H9 (cell line): Measurements from ENCODE around the gene MKX. TPM values are rescaled to one million over a fixed set of nuclear protein-coding genes. Genes with fewer than 3 reads are reported as not detected.
A peak's percentile ranks its signal among the peaks of the same experiment; 100 is the strongest.

Source experiments
- DNase-seq: peaks from one replicate; pipeline ENCODE4 v3.0.0-alpha.2; 2017
- H2AFZ ChIP-seq: one replicate; pipeline ENCODE4 v1.6.1; 2013; ENCODE audit warnings: mild to moderate bottlenecking, low read length, control low read depth, moderate library complexity
- H2AK5ac ChIP-seq: 2 replicates; pipeline ENCODE4 v1.6.1; 2013; ENCODE audit warnings: low read length, control low read depth, mixed read lengths; ENCODE audit not compliant: insufficient read length
- H2BK120ac ChIP-seq: one replicate; pipeline ENCODE4 v1.6.1; 2013; ENCODE audit warnings: low read depth, mild to moderate bottlenecking, low read length, control low read depth, inconsistent platforms; ENCODE audit not compliant: poor library complexity, severe bottlenecking
- H2BK12ac ChIP-seq: 2 replicates; pipeline ENCODE4 v1.6.1; 2013; ENCODE audit warnings: low read length, control low read depth, mixed read lengths, low read depth; ENCODE audit not compliant: insufficient read length
- H2BK15ac ChIP-seq: 2 replicates; pipeline ENCODE4 v1.6.1; 2013; ENCODE audit warnings: low read depth, low read length, control low read depth
- H2BK20ac ChIP-seq: one replicate; pipeline ENCODE4 v1.6.1; 2013; ENCODE audit warnings: low read depth, mild to moderate bottlenecking, low read length, control low read depth, inconsistent platforms; ENCODE audit not compliant: poor library complexity, severe bottlenecking
- H2BK5ac ChIP-seq: 2 replicates; pipeline ENCODE4 v1.6.1; 2013; ENCODE audit warnings: low read length, control low read depth, mixed read lengths; ENCODE audit not compliant: insufficient read length
- H3K14ac ChIP-seq: 2 replicates; pipeline ENCODE4 v1.6.1; 2013; ENCODE audit warnings: low read length, control low read depth; ENCODE audit not compliant: insufficient read depth
- H3K18ac ChIP-seq: 2 replicates; pipeline ENCODE4 v1.6.1; 2013; ENCODE audit warnings: low read depth, mild to moderate bottlenecking, mixed read lengths, low read length, control low read depth; ENCODE audit not compliant: insufficient read length
- H3K23ac ChIP-seq: 2 replicates; pipeline ENCODE4 v1.6.1; 2013; ENCODE audit warnings: low read length, control low read depth, mixed read lengths, low read depth; ENCODE audit not compliant: insufficient read length
- H3K23me2 ChIP-seq: 2 replicates; pipeline ENCODE4 v1.6.1; 2013; ENCODE audit warnings: low read depth, mild to moderate bottlenecking, mixed read lengths, low read length, control low read depth; ENCODE audit not compliant: insufficient read length, poor library complexity, severe bottlenecking
- H3K27ac ChIP-seq: 2 replicates; pipeline ENCODE4 v1.5.1; 2013; ENCODE audit warnings: low read length, control low read depth, mixed read lengths, low read depth; ENCODE audit not compliant: insufficient read length
- H3K27me3 ChIP-seq: 2 replicates; pipeline ENCODE4 v1.6.1; 2013; ENCODE audit warnings: low read length, control low read depth, inconsistent platforms; ENCODE audit not compliant: insufficient read depth
- H3K4ac ChIP-seq: 2 replicates; pipeline ENCODE4 v1.6.1; 2013; ENCODE audit warnings: low read depth, mild to moderate bottlenecking, control low read depth, inconsistent platforms, low read length, moderate library complexity
- H3K4me1 ChIP-seq: 2 replicates; pipeline ENCODE4 v1.6.1; 2013; ENCODE audit warnings: low read length, control low read depth, inconsistent platforms; ENCODE audit not compliant: insufficient read depth
- H3K4me2 ChIP-seq: 2 replicates; pipeline ENCODE4 v1.6.1; 2013; ENCODE audit warnings: low read length, control low read depth, mixed read lengths; ENCODE audit not compliant: insufficient read length, insufficient read depth
- H3K56ac ChIP-seq: 2 replicates; pipeline ENCODE4 v1.6.1; 2013; ENCODE audit warnings: low read depth, mild to moderate bottlenecking, mixed read lengths, low read length, control low read depth; ENCODE audit not compliant: insufficient read length
- H3K79me1 ChIP-seq: 2 replicates; pipeline ENCODE4 v1.6.1; 2013; ENCODE audit warnings: low read depth, mild to moderate bottlenecking, moderate library complexity, low read length, control low read depth, inconsistent platforms; ENCODE audit not compliant: insufficient read depth, poor library complexity, severe bottlenecking
- H3K79me2 ChIP-seq: 2 replicates; pipeline ENCODE4 v1.6.1; 2013; ENCODE audit warnings: low read length, control low read depth, inconsistent platforms; ENCODE audit not compliant: insufficient read depth
- H3K9ac ChIP-seq: 2 replicates; pipeline ENCODE4 v1.6.1; 2013; ENCODE audit warnings: low read length, control low read depth, mixed read lengths; ENCODE audit not compliant: insufficient read length; ENCODE audit errors: extremely low read depth
- H3K9me3 ChIP-seq: one replicate; pipeline ENCODE4 v1.6.1; 2013; ENCODE audit warnings: low read depth, low read length, inconsistent platforms; ENCODE audit not compliant: control insufficient read depth
- H3T11ph ChIP-seq: one replicate; pipeline ENCODE4 v1.6.1; 2013; ENCODE audit warnings: mild to moderate bottlenecking, low read length, control low read depth, inconsistent platforms
- H4K20me1 ChIP-seq: one replicate; pipeline ENCODE4 v1.6.1; 2013; ENCODE audit not compliant: control insufficient read depth, insufficient read length, insufficient read depth
- H4K5ac ChIP-seq: 2 replicates; pipeline ENCODE4 v1.6.1; 2013; ENCODE audit warnings: low read depth, mild to moderate bottlenecking, mixed read lengths, low read length, control low read depth; ENCODE audit not compliant: insufficient read length
- H4K8ac ChIP-seq: replicated peaks from 2 replicates; pipeline ENCODE4 v1.6.1; 2013; ENCODE audit warnings: low read length, control low read depth, mixed read lengths, low read depth; ENCODE audit not compliant: insufficient read length
- H4K91ac ChIP-seq: 2 replicates; pipeline ENCODE4 v1.6.1; 2013; ENCODE audit warnings: low read depth, mild to moderate bottlenecking, moderate library complexity, mixed read lengths, low read length, control low read depth; ENCODE audit not compliant: insufficient read length
- H3K27ac Mint-ChIP-seq, 3 experiments: 2 replicates in 2 of 3; 3 replicates in 1 of 3; pipeline ENCODE4 v1.8.0; 2020 to 2021; ENCODE audit warnings: mixed read lengths in 3 of 3, mild to moderate bottlenecking in 1 of 3, moderate library complexity in 1 of 3
- H3K27me3 Mint-ChIP-seq: 2 replicates; pipeline ENCODE4 v1.8.0; 2021; ENCODE audit warnings: low read depth, mild to moderate bottlenecking, moderate library complexity, mixed read lengths
- H3K36me3 Mint-ChIP-seq, 3 experiments: 2 replicates in 2 of 3; 3 replicates in 1 of 3; pipeline ENCODE4 v1.8.0; 2020 to 2021; ENCODE audit warnings: low read depth in 3 of 3, mixed read lengths in 3 of 3; ENCODE audit not compliant: insufficient read depth in 1 of 3
- H3K4me1 Mint-ChIP-seq, 2 experiments: 2 replicates each; pipeline ENCODE4 v1.8.0; 2020; ENCODE audit warnings: mixed read lengths in 2 of 2
- H3K4me3 Mint-ChIP-seq, 2 experiments: 2 replicates in 1 of 2; 3 replicates in 1 of 2; pipeline ENCODE4 v1.8.0; 2020 to 2021; ENCODE audit warnings: mild to moderate bottlenecking in 2 of 2, mixed read lengths in 2 of 2, moderate library complexity in 1 of 2
- H3K9me3 Mint-ChIP-seq, 2 experiments: 2 replicates in 1 of 2; 3 replicates in 1 of 2; pipeline ENCODE4 v1.8.0; 2020; ENCODE audit warnings: mild to moderate bottlenecking in 2 of 2, mixed read lengths in 2 of 2, moderate library complexity in 1 of 2
- CTCF ChIP-seq: fragments of 200-600 bp; sonication (generic); conservative IDR thresholded peaks from 3 replicates; pipeline ENCODE4 v1.8.0; 2021; ENCODE audit warnings: antibody characterized with exemption, mild to moderate bottlenecking
- WGBS: extraction: QIAGEN DNeasy Blood & Tissue Kit; methylation state at CpG from one replicate; pipeline ENCODE4 v1.1.7; 2013; ENCODE audit warnings: missing lambda C conversion rate, low lambda C conversion rate, mixed read lengths; ENCODE audit not compliant: insufficient read length; ENCODE audit errors: extremely low coverage; 5-methylcytosine and 5-hydroxymethylcytosine counted together
- long read RNA-seq: library from polyadenylated mRNA; unstranded; transcript quantifications from one replicate; pipeline ENCODE4 v2.0.0, GENCODE V29; 2020
- total RNA-seq: library from RNA; stranded (reverse); gene quantifications from 2 replicates; pipeline ENCODE4 v1.2.1, GENCODE V29; 2021

Gene MKX
- 0.31 and 0.46 TPM in 2 replicates for total RNA-seq
- long read RNA-seq, partial matches to known transcripts: 2 of 6 reads
- long read RNA-seq, other reads (novel, unspliced or antisense): 1 of 6 reads

DNA sequence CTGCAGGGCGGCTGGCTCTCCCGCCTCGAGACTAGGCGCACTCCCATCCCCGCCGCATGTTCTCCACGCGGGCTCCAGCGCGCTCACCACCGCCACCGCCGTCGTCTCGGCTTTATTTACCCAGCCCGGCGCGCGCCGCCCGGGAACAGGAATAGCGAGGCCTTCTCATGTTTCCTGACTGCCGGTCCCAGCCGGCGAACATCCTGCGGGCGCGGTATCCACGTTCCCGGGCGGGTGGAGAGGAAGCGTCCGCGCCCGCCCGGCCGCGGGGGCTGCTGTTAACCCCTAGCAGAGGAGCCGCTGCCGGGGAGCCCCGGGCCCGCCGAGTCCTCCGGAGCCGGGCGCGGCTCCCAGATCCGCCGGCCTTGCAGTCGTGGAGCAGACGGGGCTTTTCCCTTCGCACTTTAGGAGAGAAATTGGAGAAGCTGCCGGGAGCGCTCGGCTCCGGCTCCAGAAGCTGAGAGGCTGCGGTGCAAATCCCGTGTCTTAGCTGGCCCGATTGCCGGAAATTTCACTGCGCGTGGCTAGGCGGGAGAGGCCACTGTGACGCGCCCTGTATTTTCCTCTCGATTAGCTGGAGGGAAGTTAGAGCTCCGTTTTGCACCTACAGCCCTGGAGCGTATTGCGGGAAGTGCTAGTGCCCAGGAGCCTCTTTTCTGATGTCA is at the start of gene MKX:
TSS of gene MKX (minus strand) at position 88 of the 665 bp plus-strand sequence. CDS start 2,404 bp downstream, outside the sequence.
- peaks cover 25 to 35% of the 10 kb centered on the region in 2 experiments for H3K4me1 Mint-ChIP-seq
- no peak within 1 kb of the TSS for H2BK5ac ChIP-seq
- no peak within 1 kb of the TSS for H3K27ac ChIP-seq
- peaks cover 0 to 7% of the 10 kb centered on the region in 2 experiments; a peak in 4 of 5 replicates for H3K9me3 Mint-ChIP-seq
- WGBS: no CpG with 5 or more reads among the region's 69 CpGs
- TF ChIP-seq CTCF: no peak
- no peaks in the 10 kb centered on the region for H4K20me1 ChIP-seq
- no peak within 1 kb of the TSS for H3K23ac ChIP-seq
- H3K79me1 ChIP-seq: no peaks in the 10 kb centered on the region
- H2BK120ac ChIP-seq: no peak within 1 kb of the TSS
- peaks cover 59% of the 10 kb centered on the region for H3K27me3 ChIP-seq
- no peak within 1 kb of the TSS for H2AFZ ChIP-seq
- no peak within 1 kb of the TSS for H4K5ac ChIP-seq
- no peak within 1 kb of the TSS; the same call in 1 of the 2 replicates for H2BK15ac ChIP-seq
- no peak within 1 kb of the TSS for H2AK5ac ChIP-seq
- H3K9me3 ChIP-seq: no peaks in the 10 kb centered on the region
- no peak within 1 kb of the TSS for H3K27ac Mint-ChIP-seq
- no peak within 1 kb of the TSS for H2BK12ac ChIP-seq
- no peak within 1 kb of the TSS for H2BK20ac ChIP-seq
- no peak within 1 kb of the TSS for H3K4ac ChIP-seq
- peak; percentile 82 for DNase-seq
- peak within 1 kb of the TSS; percentile 92 for H3K4me2 ChIP-seq
- H3K18ac ChIP-seq: no peak within 1 kb of the TSS
- peak within 1 kb of the TSS; percentile 75; the same call in 1 of the 2 replicates for H3K14ac ChIP-seq
- no peak within 1 kb of the TSS for H3K56ac ChIP-seq
- peaks cover 57% of the 10 kb centered on the region for H3K23me2 ChIP-seq
- peak within 1 kb of the TSS; percentile 67 to 92 for H3K4me3 Mint-ChIP-seq
- H4K8ac ChIP-seq: no peak within 1 kb of the TSS
- no peak within 1 kb of the TSS for H3K9ac ChIP-seq
- no peak within 1 kb of the TSS for H4K91ac ChIP-seq
- no peaks in the 10 kb centered on the region for H3K79me2 ChIP-seq
- H3K27me3 Mint-ChIP-seq: peaks cover 96% of the 10 kb centered on the region
- no peaks in the 10 kb centered on the region for H3K4me1 ChIP-seq
- peaks cover 0 to 2% (median 0%) of the 10 kb centered on the region in 3 experiments; a peak in 1 of 7 replicates for H3K36me3 Mint-ChIP-seq
- no peak within 1 kb of the TSS for H3T11ph ChIP-seq
